Measurements from ENCODE around the gene SMARCA4. TPM values are rescaled to one million over a fixed set of nuclear protein-coding genes. Genes with fewer than 3 reads are reported as not detected.

SMARCA4 gene
- total and polyA plus RNA-seq, 2 experiments from 2014 or later = 177 to 336 TPM

- TF ChIP-seq ETS1 (IDR thresholded peaks at IDR 0.05) (no peak), ZNF462 (CRISPR knock-in tag; IDR thresholded peaks at IDR 0.05) (no peak), ZNF331 (CRISPR knock-in tag; IDR thresholded peaks at IDR 0.05; ENCODE audit: low read depth) (no peak)
These were observed 20.5 kb downstream of the SMARCA4 start (continued) for GRCh38 chr19:10981252-10981895.

- H3K79me2 ChIP-seq (replicated peaks; ENCODE audit: insufficient read depth) = peaks cover 75% of the 10 kb centered on the region
- H4K20me1 ChIP-seq (replicated peaks; ENCODE audit: insufficient read depth) = peaks cover 60% of the 10 kb centered on the region
- H3F3A ChIP-seq (replicated peaks; ENCODE audit: low read depth) = 0 out of 2 replicates have a peak, but pooled peaks cover 13% of the 10 kb centered on the region
- Mint-ChIP-seq H3K9me3 (no peaks in the 10 kb centered on the region), H3K27ac (no peak overlapping the region), H3K4me1 (peaks cover 10% of the 10 kb centered on the region; the same call in 2 of the 3 replicates), H3K4me3 (no peak overlapping the region), H3K36me3 (ENCODE audit: low read depth) (peaks cover 40% of the 10 kb centered on the region), H3K27me3 (ENCODE audit: insufficient read depth, low read depth, poor library complexity) (peaks cover 7% of the 10 kb centered on the region)
- H3K27ac ChIP-seq (ENCODE audit: low read depth) = peak overlapping the region; percentile 66; the same call in 1 of the 2 replicates
- DNase-seq (ENCODE audit: low spot score) (no peak), ATAC-seq (no peak)
- H3K4me3 ChIP-seq = no peak overlapping the region
- no peaks in the 10 kb centered on the region for H3K9me2 ChIP-seq (ENCODE audit: insufficient read depth)
- H2AFZ ChIP-seq = no peak overlapping the region
- no peaks in the 10 kb centered on the region for H3K4me1 ChIP-seq (ENCODE audit: insufficient read depth)
- H3K4me2 ChIP-seq = no peak overlapping the region
- H3K27me3 ChIP-seq (ENCODE audit: insufficient read depth) = no peaks in the 10 kb centered on the region
- peaks cover 9% of the 10 kb centered on the region; the same call in 1 of the 2 replicates for H3K36me3 ChIP-seq (ENCODE audit: insufficient read depth)
- TF ChIP-seq REST (IDR thresholded peaks at IDR 0.05; ENCODE audit: unreplicated experiment) = no peak
These were observed 22.2 kb downstream of the SMARCA4 start for GRCh38 chr19:10983026-10983425.

All from GM23338 (cell line).